GM12878 (cell line): ENCODE measurements around the gene PPRC1.

Experiments
- MEF2A ChIP-seq: IDR thresholded peaks from 2 replicates; pipeline ENCODE4 v1.6.1; 2011; ENCODE audit warnings: low read depth, mild to moderate bottlenecking, low read length, moderate library complexity; ENCODE audit not compliant: insufficient read depth
- SIN3A ChIP-seq: IDR thresholded peaks from 2 replicates; pipeline ENCODE4 v1.6.1; 2012; ENCODE audit warnings: low read depth, low read length, improper control_type of control experiment
- TAF1 ChIP-seq: IDR thresholded peaks from 2 replicates; pipeline ENCODE4 v1.6.1; 2011; ENCODE audit warnings: mild to moderate bottlenecking, low read depth, low read length, borderline replicate concordance

DNA sequence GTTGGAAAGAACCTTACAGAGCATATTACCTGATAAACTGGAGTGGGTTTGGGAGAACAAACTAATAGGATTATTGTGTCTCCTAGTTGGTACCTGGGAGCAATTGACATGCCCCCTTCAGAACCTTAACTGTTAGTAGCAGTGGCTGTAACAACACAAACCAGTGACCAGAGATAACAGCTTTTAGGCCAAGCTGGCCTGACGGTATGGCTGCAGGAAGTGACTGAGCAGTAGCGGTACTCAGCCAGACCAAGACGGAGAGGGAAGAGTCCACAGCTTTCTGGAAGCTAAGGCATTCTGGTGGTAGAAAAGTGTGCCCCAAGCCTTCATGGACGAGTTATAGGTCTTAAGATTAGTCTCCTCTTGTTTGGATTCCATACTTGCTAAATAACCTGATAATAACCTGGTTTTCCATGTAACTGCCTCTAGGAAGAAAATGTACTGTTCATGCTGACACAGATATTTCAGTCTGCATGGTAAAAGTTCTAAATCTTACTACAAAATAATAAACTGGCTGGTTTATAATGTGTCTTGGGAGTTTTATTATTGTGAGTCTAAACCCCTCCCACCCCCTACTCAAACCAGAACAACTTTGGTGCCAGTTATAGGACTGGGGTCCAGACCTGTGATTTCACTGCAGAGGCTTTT is 30.6 kb downstream of the PPRC1 start:
- TF ChIP-seq TAF1 = no peak
- no peak for TF ChIP-seq SIN3A
- no peak for TF ChIP-seq MEF2A
